HEK293 (cell line): Measurements from ENCODE around the gene ZNF565.
A peak's percentile ranks its signal among the peaks of the same experiment; 100 is the strongest.

Experiments
- BCL11B ChIP-seq: fragments of 450-650 bp; formaldehyde crosslinking; IDR thresholded peaks from 2 replicates; pipeline ENCODE4 v1.5.1; 2016; ENCODE audit warnings: low read depth, missing biosample characterization, missing genetic modification characterization
- GFI1B ChIP-seq: fragments of 450-650 bp; formaldehyde crosslinking; IDR thresholded peaks from 2 replicates; pipeline ENCODE4 v1.5.1; 2016; ENCODE audit warnings: missing biosample characterization, missing genetic modification characterization
- GLI4 ChIP-seq: fragments of 450-650 bp; formaldehyde crosslinking; IDR thresholded peaks from 2 replicates; pipeline ENCODE4 v1.5.1; 2016; ENCODE audit warnings: missing biosample characterization, missing genetic modification characterization
- GLIS2 ChIP-seq: fragments of 450-650 bp; formaldehyde crosslinking; IDR thresholded peaks from 2 replicates; pipeline ENCODE4 v1.5.1; 2016; ENCODE audit warnings: missing biosample characterization, missing genetic modification characterization
- HOXC10 ChIP-seq: sonication (generic); formaldehyde crosslinking; IDR thresholded peaks from 2 replicates; pipeline ENCODE4 v1.8.1; 2023; ENCODE audit warnings: mild to moderate bottlenecking, missing genetic modification reagents
- KLF1 ChIP-seq: fragments of 450-650 bp; formaldehyde crosslinking; IDR thresholded peaks from 2 replicates; pipeline ENCODE4 v1.5.1; 2016; ENCODE audit warnings: missing biosample characterization, missing genetic modification characterization
- PRDM2 ChIP-seq: fragments of 450-650 bp; formaldehyde crosslinking; IDR thresholded peaks from 2 replicates; pipeline ENCODE4 v1.5.1; 2016; ENCODE audit warnings: missing biosample characterization, missing genetic modification characterization, borderline replicate concordance
- SCRT2 ChIP-seq: fragments of 450-650 bp; formaldehyde crosslinking; IDR thresholded peaks from 2 replicates; pipeline ENCODE4 v1.5.1; 2016; ENCODE audit warnings: missing biosample characterization, missing genetic modification characterization
- SETDB1 ChIP-seq: IDR thresholded peaks from one replicate; pipeline ENCODE4 v1.6.1; 2017; ENCODE audit warnings: mild to moderate bottlenecking, low read length, moderate library complexity, mixed read lengths; ENCODE audit not compliant: insufficient read length
- SP3 ChIP-seq: fragments of 450-650 bp; formaldehyde crosslinking; IDR thresholded peaks from 2 replicates; pipeline ENCODE4 v1.5.1; 2016; ENCODE audit warnings: missing biosample characterization, missing genetic modification characterization
- TRIM28 ChIP-seq: IDR thresholded peaks from 2 replicates; pipeline ENCODE4 v1.6.1; 2011; ENCODE audit warnings: low read length, control low read depth, borderline replicate concordance
- ZBTB48 ChIP-seq: fragments of 450-650 bp; formaldehyde crosslinking; IDR thresholded peaks from 2 replicates; pipeline ENCODE4 v1.5.1; 2016; ENCODE audit warnings: missing biosample characterization, missing genetic modification characterization
- ZNF19 ChIP-seq: fragments of 450-650 bp; formaldehyde crosslinking; IDR thresholded peaks from 2 replicates; pipeline ENCODE4; 2016; ENCODE audit warnings: missing biosample characterization, missing genetic modification characterization, low read depth
- ZNF2 ChIP-seq: fragments of 450-650 bp; formaldehyde crosslinking; IDR thresholded peaks from 2 replicates; pipeline ENCODE4 v1.5.1; 2016; ENCODE audit warnings: missing biosample characterization, missing genetic modification characterization
- ZNF274 ChIP-seq, 2 experiments: fragments of 200-500 bp in 1 of 2; fragments of 450-650 bp in 1 of 2; sonication (Bioruptor generic) in 1 of 2; formaldehyde crosslinking in 1 of 2; IDR thresholded peaks; 2 replicates each; pipeline versions ENCODE4 v1.5.1 to v1.6.1; 2014 to 2016; ENCODE audit warnings: borderline replicate concordance in 1 of 2, inconsistent platforms in 1 of 2, low read length in 1 of 2, missing biosample characterization in 1 of 2, missing genetic modification characterization in 1 of 2
- ZNF292 ChIP-seq: fragments of 450-650 bp; formaldehyde crosslinking; IDR thresholded peaks from 2 replicates; pipeline ENCODE4 v1.5.1; 2016; ENCODE audit warnings: low read depth, missing biosample characterization, missing genetic modification characterization, borderline replicate concordance
- ZNF335 ChIP-seq: fragments of 450-650 bp; formaldehyde crosslinking; conservative IDR thresholded peaks from 2 replicates; pipeline ENCODE4 v1.5.1; 2016; ENCODE audit warnings: missing biosample characterization, missing genetic modification characterization
- ZNF510 ChIP-seq: fragments of 450-650 bp; formaldehyde crosslinking; IDR thresholded peaks from 2 replicates; pipeline ENCODE4 v1.5.1; 2018; ENCODE audit warnings: mild to moderate bottlenecking, missing genetic modification characterization, missing biosample characterization; ENCODE audit not compliant: insufficient replicate concordance
- ZNF555 ChIP-seq: fragments of 450-650 bp; formaldehyde crosslinking; conservative IDR thresholded peaks from 2 replicates; pipeline ENCODE4 v1.5.1; 2017; ENCODE audit warnings: missing biosample characterization, mild to moderate bottlenecking, missing genetic modification characterization, inconsistent platforms
- ZNF571 ChIP-seq: fragments of 450-650 bp; formaldehyde crosslinking; IDR thresholded peaks from 2 replicates; pipeline ENCODE4 v1.5.0; 2017; ENCODE audit warnings: missing biosample characterization, missing genetic modification characterization
- ZNF600 ChIP-seq: fragments of 450-650 bp; formaldehyde crosslinking; IDR thresholded peaks from 2 replicates; pipeline ENCODE4 v1.5.1; 2016; ENCODE audit warnings: missing biosample characterization, missing genetic modification characterization
- ZNF610 ChIP-seq: fragments of 450-650 bp; formaldehyde crosslinking; IDR thresholded peaks from 2 replicates; pipeline ENCODE4 v1.5.1; 2016; ENCODE audit warnings: missing biosample characterization, missing genetic modification characterization, borderline replicate concordance
- ZNF664 ChIP-seq: fragments of 450-650 bp; formaldehyde crosslinking; IDR thresholded peaks from 2 replicates; pipeline ENCODE4 v1.5.1; 2016; ENCODE audit warnings: missing biosample characterization, missing genetic modification characterization
- ZNF76 ChIP-seq: fragments of 450-650 bp; formaldehyde crosslinking; IDR thresholded peaks from 2 replicates; pipeline ENCODE4; 2016; ENCODE audit warnings: low read depth, missing biosample characterization, missing genetic modification characterization, borderline replicate concordance
- ZNF768 ChIP-seq: fragments of 450-650 bp; formaldehyde crosslinking; IDR thresholded peaks from 2 replicates; pipeline ENCODE4 v1.5.1; 2018; ENCODE audit warnings: missing biosample characterization, mild to moderate bottlenecking, missing genetic modification characterization
- ZNF843 ChIP-seq: fragments of 450-650 bp; formaldehyde crosslinking; IDR thresholded peaks from 2 replicates; pipeline ENCODE4 v1.5.1; 2016; ENCODE audit warnings: missing biosample characterization, missing genetic modification characterization
- ZSCAN23 ChIP-seq: fragments of 450-650 bp; formaldehyde crosslinking; IDR thresholded peaks from 2 replicates; pipeline ENCODE4 v1.5.1; 2016; ENCODE audit warnings: missing biosample characterization, missing genetic modification characterization
- ZSCAN30 ChIP-seq: fragments of 450-650 bp; IDR thresholded peaks from 2 replicates; pipeline ENCODE4 v1.5.1; 2018; ENCODE audit warnings: missing biosample characterization, mild to moderate bottlenecking, missing genetic modification characterization, moderate library complexity
- TF ChIP-seq, protein P1 (sequence below): fragments of 450-650 bp; formaldehyde crosslinking; IDR thresholded peaks from 2 replicates; pipeline ENCODE4 v1.5.1; 2016; ENCODE audit warnings: missing biosample characterization, missing genetic modification characterization
- TF ChIP-seq, protein P2 (sequence below): fragments of 450-650 bp; formaldehyde crosslinking; IDR thresholded peaks from 2 replicates; pipeline ENCODE4 v1.5.1; 2017; ENCODE audit warnings: missing biosample characterization, missing genetic modification characterization
- TF ChIP-seq, protein P3 (sequence below): fragments of 450-650 bp; IDR thresholded peaks from 2 replicates; pipeline ENCODE4 v1.5.1; 2018; ENCODE audit warnings: missing biosample characterization, mild to moderate bottlenecking, missing genetic modification characterization

Gene ZNF565

GRCh38 chr19:36169084-36169760 lies 45.2 kb downstream of the ZNF565 start (continued):
- TF ChIP-seq SP3 (tag by site-specific recombination): no peak
- TF ChIP-seq TRIM28: no peak; the same call in 1 of the 2 replicates
- peak; percentile 94 for TF ChIP-seq ZNF600 (tag by site-specific recombination)
- no peak for TF ChIP-seq SCRT2 (tag by site-specific recombination)
- no peak for TF ChIP-seq GFI1B (tag by site-specific recombination)
- TF ChIP-seq ZNF768: no peak
- TF ChIP-seq GLIS2: no peak; the same call in none of the 2 replicates
- TF ChIP-seq ZNF274 (IDR thresholded peaks at IDR 0.05; ENCODE audit: low read length): no peak
- TF ChIP-seq ZNF274 (tag by site-specific recombination; IDR thresholded peaks at IDR 0.05; ENCODE audit: borderline replicate concordance): no peak
- peak; percentile 61; the same call in 1 of the 2 replicates for TF ChIP-seq KLF1 (tag by site-specific recombination)
- TF ChIP-seq ZSCAN23 (tag by site-specific recombination): peak; percentile 70; the same call in 1 of the 2 replicates
- peak; percentile 41 for TF ChIP-seq ZSCAN30
- no peak for TF ChIP-seq PRDM2
- TF ChIP-seq ZNF335 (tag by site-specific recombination): no peak
- TF ChIP-seq, protein P1, sequence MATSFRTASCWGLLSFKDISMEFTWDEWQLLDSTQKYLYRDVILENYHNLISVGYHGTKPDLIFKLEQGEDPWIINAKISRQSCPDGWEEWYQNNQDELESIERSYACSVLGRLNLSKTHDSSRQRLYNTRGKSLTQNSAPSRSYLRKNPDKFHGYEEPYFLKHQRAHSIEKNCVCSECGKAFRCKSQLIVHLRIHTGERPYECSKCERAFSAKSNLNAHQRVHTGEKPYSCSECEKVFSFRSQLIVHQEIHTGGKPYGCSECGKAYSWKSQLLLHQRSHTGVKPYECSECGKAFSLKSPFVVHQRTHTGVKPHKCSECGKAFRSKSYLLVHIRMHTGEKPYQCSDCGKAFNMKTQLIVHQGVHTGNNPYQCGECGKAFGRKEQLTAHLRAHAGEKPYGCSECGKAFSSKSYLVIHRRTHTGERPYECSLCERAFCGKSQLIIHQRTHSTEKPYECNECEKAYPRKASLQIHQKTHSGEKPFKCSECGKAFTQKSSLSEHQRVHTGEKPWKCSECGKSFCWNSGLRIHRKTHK: no peak
- TF ChIP-seq ZNF19 (tag by site-specific recombination): no peak
- no peak for TF ChIP-seq ZNF555
- no peak for TF ChIP-seq ZNF292
- no peak for TF ChIP-seq SETDB1
- TF ChIP-seq, protein P2, sequence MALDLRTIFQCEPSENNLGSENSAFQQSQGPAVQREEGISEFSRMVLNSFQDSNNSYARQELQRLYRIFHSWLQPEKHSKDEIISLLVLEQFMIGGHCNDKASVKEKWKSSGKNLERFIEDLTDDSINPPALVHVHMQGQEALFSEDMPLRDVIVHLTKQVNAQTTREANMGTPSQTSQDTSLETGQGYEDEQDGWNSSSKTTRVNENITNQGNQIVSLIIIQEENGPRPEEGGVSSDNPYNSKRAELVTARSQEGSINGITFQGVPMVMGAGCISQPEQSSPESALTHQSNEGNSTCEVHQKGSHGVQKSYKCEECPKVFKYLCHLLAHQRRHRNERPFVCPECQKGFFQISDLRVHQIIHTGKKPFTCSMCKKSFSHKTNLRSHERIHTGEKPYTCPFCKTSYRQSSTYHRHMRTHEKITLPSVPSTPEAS (tag by site-specific recombination): no peak
- TF ChIP-seq, protein P3, sequence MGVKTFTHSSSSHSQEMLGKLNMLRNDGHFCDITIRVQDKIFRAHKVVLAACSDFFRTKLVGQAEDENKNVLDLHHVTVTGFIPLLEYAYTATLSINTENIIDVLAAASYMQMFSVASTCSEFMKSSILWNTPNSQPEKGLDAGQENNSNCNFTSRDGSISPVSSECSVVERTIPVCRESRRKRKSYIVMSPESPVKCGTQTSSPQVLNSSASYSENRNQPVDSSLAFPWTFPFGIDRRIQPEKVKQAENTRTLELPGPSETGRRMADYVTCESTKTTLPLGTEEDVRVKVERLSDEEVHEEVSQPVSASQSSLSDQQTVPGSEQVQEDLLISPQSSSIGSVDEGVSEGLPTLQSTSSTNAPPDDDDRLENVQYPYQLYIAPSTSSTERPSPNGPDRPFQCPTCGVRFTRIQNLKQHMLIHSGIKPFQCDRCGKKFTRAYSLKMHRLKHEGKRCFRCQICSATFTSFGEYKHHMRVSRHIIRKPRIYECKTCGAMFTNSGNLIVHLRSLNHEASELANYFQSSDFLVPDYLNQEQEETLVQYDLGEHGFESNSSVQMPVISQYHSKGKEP (tag by site-specific recombination): no peak; the same call in 1 of the 2 replicates
- TF ChIP-seq ZNF571 (tag by site-specific recombination): no peak
- peak; percentile 39; the same call in 1 of the 2 replicates for TF ChIP-seq ZNF610 (tag by site-specific recombination)
- no peak for TF ChIP-seq ZBTB48 (tag by site-specific recombination)
- no peak for TF ChIP-seq GLI4
- no peak for TF ChIP-seq HOXC10 (CRISPR knock-in tag)
- TF ChIP-seq ZNF76: 0 out of 2 replicates have a peak, but pooled peaks have one; percentile 25
- TF ChIP-seq ZNF2 (tag by site-specific recombination): peak; percentile 84; the same call in 1 of the 2 replicates
- no peak for TF ChIP-seq ZNF510
- no peak for TF ChIP-seq ZNF664 (tag by site-specific recombination)
- peak; percentile 97 for TF ChIP-seq ZNF843
- TF ChIP-seq BCL11B (tag by site-specific recombination): peak; percentile 41; the same call in 1 of the 2 replicates
